NCI-H146 (cell line): Measurements from ENCODE around the gene SFMBT1.
A peak's percentile ranks its signal among the peaks of the same experiment; 100 is the strongest.

Experiments used
- DNase-seq: peaks from one replicate; lab custom pipeline; 2025; lab: John Stamatoyannopoulos, UW

SFMBT1 gene

GRCh38 chr3:52998771-52999513, 46.9 kb downstream of the SFMBT1 start:
- no peak for DNase-seq

GRCh38 chr3:52990637-52991036, 55.2 kb downstream of the SFMBT1 start:
- no peak for DNase-seq

GRCh38 chr3:52986938-52987337, 58.9 kb downstream of the SFMBT1 start:
- no peak for DNase-seq

- no peak for DNase-seq
These were observed 59.8 kb downstream of the SFMBT1 start for GRCh38 chr3:52986049-52986448.

GRCh38 chr3:52983828-52984227, 62.0 kb downstream of the SFMBT1 start:
- no peak for DNase-seq

GRCh38 chr3:52983336-52983807, 62.5 kb downstream of the SFMBT1 start:
- DNase-seq: no peak

GRCh38 chr3:52982839-52983238, 63.0 kb downstream of the SFMBT1 start:
- no peak for DNase-seq

GRCh38 chr3:52979190-52979983, 66.5 kb downstream of the SFMBT1 start:
- DNase-seq: no peak

GRCh38 chr3:52978109-52978754, 67.6 kb downstream of the SFMBT1 start:
- no peak for DNase-seq

GRCh38 chr3:52973806-52974205, 72.1 kb downstream of the SFMBT1 start:
- no peak for DNase-seq

GRCh38 chr3:52971895-52972294, 74.0 kb downstream of the SFMBT1 start:
- DNase-seq: no peak

GRCh38 chr3:52967398-52967797, 78.5 kb downstream of the SFMBT1 start:
- no peak for DNase-seq

- no peak for DNase-seq
These were observed 83.7 kb downstream of the SFMBT1 start for GRCh38 chr3:52962160-52962559.

- DNase-seq: no peak
These were observed 86.1 kb downstream of the SFMBT1 start for GRCh38 chr3:52959773-52960172.

GRCh38 chr3:52939600-52939999, 106.3 kb downstream of the SFMBT1 start:
- DNase-seq: no peak

GRCh38 chr3:52934630-52935530, 111.0 kb downstream of the SFMBT1 start:
- DNase-seq: peak; percentile 48

GRCh38 chr3:52931889-52932288, 114.0 kb downstream of the SFMBT1 start:
- DNase-seq: no peak

- DNase-seq: no peak
These were observed 114.5 kb downstream of the SFMBT1 start for GRCh38 chr3:52931328-52931727.

- DNase-seq: no peak
These were observed 115.1 kb downstream of the SFMBT1 start for GRCh38 chr3:52930748-52931147.

- no peak for DNase-seq
These were observed 119.3 kb downstream of the SFMBT1 start for GRCh38 chr3:52926554-52926953.

- DNase-seq: no peak
These were observed 120.2 kb downstream of the SFMBT1 start for GRCh38 chr3:52925405-52926313.
